Neural crest cell (in vitro differentiated cells): ENCODE results near the gene SGMS1. TPM values are rescaled to one million over a fixed set of nuclear protein-coding genes. Genes with fewer than 3 reads are reported as not detected.

Source experiments
- DNase-seq: peaks from one replicate; pipeline ENCODE4 v3.0.0; 2021; ENCODE audit warnings: low read depth, mixed read lengths, low spot score
- H3K27ac Mint-ChIP-seq: one replicate; pipeline ENCODE4 v1.8.0; 2021; ENCODE audit warnings: mild to moderate bottlenecking, mixed read lengths; ENCODE audit not compliant: unreplicated experiment
- H3K27me3 Mint-ChIP-seq: 2 replicates; pipeline ENCODE4 v1.8.0; 2021; ENCODE audit warnings: low read depth, mild to moderate bottlenecking, mixed read lengths
- H3K36me3 Mint-ChIP-seq: 2 replicates; pipeline ENCODE4 v1.8.0; 2021; ENCODE audit warnings: low read depth, mild to moderate bottlenecking, mixed read lengths
- H3K4me1 Mint-ChIP-seq: 2 replicates; pipeline ENCODE4 v1.8.0; 2021; ENCODE audit warnings: mixed read lengths
- H3K4me3 Mint-ChIP-seq: one replicate; pipeline ENCODE4 v1.8.0; 2021; ENCODE audit warnings: mild to moderate bottlenecking, mixed read lengths
- H3K9me3 Mint-ChIP-seq: 2 replicates; pipeline ENCODE4 v1.8.0; 2021; ENCODE audit warnings: mixed read lengths
- CTCF ChIP-seq: fragments of 200-600 bp; sonication (generic); conservative IDR thresholded peaks from 2 replicates; pipeline ENCODE4 v1.5.0; 2021; ENCODE audit warnings: antibody characterized with exemption, mild to moderate bottlenecking
- total RNA-seq: library from RNA; stranded (reverse); gene quantifications from 2 replicates; pipeline ENCODE4 v1.2.1, GENCODE V29; 2021

SGMS1 gene
- total RNA-seq, 1 donor from 2014 or later = 14.4 TPM

- TF ChIP-seq CTCF = no peak
- DNase-seq = no peak
- Mint-ChIP-seq H3K36me3 (peaks cover 4% of the 10 kb centered on the region), H3K4me3 (no peak overlapping the region), H3K4me1 (peaks cover 11% of the 10 kb centered on the region), H3K9me3 (no peaks in the 10 kb centered on the region), H3K27me3 (no peaks in the 10 kb centered on the region), H3K27ac (no peak overlapping the region)
These were observed 56.4 kb downstream of the SGMS1 start for GRCh38 chr10:50567384-50567783.

DNA sequence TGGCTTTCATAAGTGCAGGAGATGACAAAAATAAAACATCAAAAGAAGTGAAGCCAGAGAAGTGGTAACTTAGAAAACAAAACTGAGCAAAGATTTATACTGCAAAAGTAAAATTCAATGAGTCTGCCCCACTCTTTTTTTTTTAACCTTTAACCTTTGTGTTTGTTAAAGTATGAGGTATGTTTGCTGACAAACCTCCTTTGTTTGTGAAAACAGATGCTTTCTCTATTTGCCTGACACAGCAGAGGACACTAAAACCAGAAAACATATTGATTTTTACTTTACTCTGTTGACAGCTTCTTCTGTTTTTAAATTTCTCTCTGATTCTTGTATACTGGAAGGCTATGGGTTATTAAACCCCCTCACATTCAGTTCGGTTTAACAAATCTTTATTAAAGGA is 57.6 kb downstream of the SGMS1 start:
- H3K4me1 Mint-ChIP-seq = peaks cover 11% of the 10 kb centered on the region
- TF ChIP-seq CTCF = no peak
- H3K9me3 Mint-ChIP-seq = no peaks in the 10 kb centered on the region
- no peak for DNase-seq
- H3K4me3 Mint-ChIP-seq = no peak overlapping the region
- H3K27me3 Mint-ChIP-seq = no peaks in the 10 kb centered on the region
- H3K27ac Mint-ChIP-seq = no peak overlapping the region
- peaks cover 4% of the 10 kb centered on the region for H3K36me3 Mint-ChIP-seq

- peaks cover 11% of the 10 kb centered on the region for H3K4me1 Mint-ChIP-seq
These were observed 58.3 kb downstream of the SGMS1 start for GRCh38 chr10:50565301-50566083.

DNA sequence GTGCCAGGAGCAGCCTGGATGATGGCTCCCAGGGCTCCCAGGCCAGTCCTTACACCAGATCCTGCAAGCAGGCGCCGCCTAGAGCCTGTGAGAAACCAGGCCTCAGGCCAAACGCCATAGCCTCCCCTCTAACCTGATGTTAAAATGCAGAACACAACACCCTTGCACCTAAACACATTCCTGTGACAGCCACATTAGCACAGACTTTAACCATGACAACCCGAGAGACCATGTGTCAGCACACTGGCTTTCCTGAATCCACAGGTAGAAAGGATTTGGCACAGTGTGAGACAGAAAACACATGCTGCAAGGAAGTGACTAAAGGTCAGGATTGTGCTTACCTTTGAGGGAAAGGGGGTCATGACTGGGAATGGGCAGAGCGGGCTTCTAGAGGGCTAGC is 59.9 kb downstream of the SGMS1 start:
- no peak for DNase-seq
- Mint-ChIP-seq H3K27ac (no peak overlapping the region), H3K36me3 (peaks cover 4% of the 10 kb centered on the region), H3K4me3 (no peak overlapping the region), H3K9me3 (no peaks in the 10 kb centered on the region), H3K4me1 (peaks cover 18% of the 10 kb centered on the region), H3K27me3 (no peaks in the 10 kb centered on the region)
- TF ChIP-seq CTCF = no peak

More at GRCh38 chr10:50565301-50566083, 58.3 kb downstream of the SGMS1 start:
- no peak overlapping the region for H3K4me3 Mint-ChIP-seq
- no peaks in the 10 kb centered on the region for H3K9me3 Mint-ChIP-seq
- H3K36me3 Mint-ChIP-seq = peaks cover 4% of the 10 kb centered on the region
- no peak for DNase-seq
- no peak overlapping the region for H3K27ac Mint-ChIP-seq
- no peaks in the 10 kb centered on the region for H3K27me3 Mint-ChIP-seq
- no peak for TF ChIP-seq CTCF

- no peak overlapping the region for H3K27ac Mint-ChIP-seq
These were observed 61.9 kb downstream of the SGMS1 start for GRCh38 chr10:50561816-50562215.

More at GRCh38 chr10:50561816-50562215, 61.9 kb downstream of the SGMS1 start:
- no peak for DNase-seq
- Mint-ChIP-seq H3K36me3 (peaks cover 4% of the 10 kb centered on the region), H3K4me3 (no peak overlapping the region), H3K4me1 (peaks cover 18% of the 10 kb centered on the region), H3K9me3 (no peaks in the 10 kb centered on the region), H3K27me3 (no peaks in the 10 kb centered on the region)
- peak; percentile 63 for TF ChIP-seq CTCF
